Thoracic aorta (tissue), 2 donors: ENCODE data around the gene SLC5A4. TPM values are rescaled to one million over a fixed set of nuclear protein-coding genes. Genes with fewer than 3 reads are reported as not detected.

ENCODE experiments used
- ATAC-seq: fragments of 150-250 bp; one replicate; pipeline ENCODE4 v1.8.0; 2017; ENCODE audit warnings: low read depth; ENCODE audit not compliant: insufficient number of reproducible peaks, low FRiP score
- DNase-seq: peaks from one replicate; pipeline ENCODE4 v3.0.0-alpha.2; 2020; ENCODE audit warnings: low spot score
- H3K27ac ChIP-seq, 2 donors: fragments of 200-600 bp; sonication (generic); 1 replicate in 1 of 2; 2 replicates in 1 of 2; pipeline ENCODE4 v1.5.1; 2016; ENCODE audit warnings: mild to moderate bottlenecking in 2 of 2, moderate library complexity in 2 of 2
- H3K27me3 ChIP-seq: fragments of 200-600 bp; sonication (generic); replicated peaks from 2 replicates; pipeline ENCODE4 v1.6.0; 2016; ENCODE audit warnings: mild to moderate bottlenecking; ENCODE audit not compliant: insufficient read depth
- H3K36me3 ChIP-seq: fragments of 200-600 bp; sonication (generic); one replicate; pipeline ENCODE4 v1.5.1; 2016
- H3K4me1 ChIP-seq, 2 donors: fragments of 200-600 bp; sonication (generic); 1 replicate in 1 of 2; 2 replicates in 1 of 2; pipeline versions ENCODE4 v1.5.1 to v1.6.0; 2016; ENCODE audit warnings: low read depth in 2 of 2, mild to moderate bottlenecking in 1 of 2; ENCODE audit not compliant: control insufficient read depth in 1 of 2
- H3K4me3 ChIP-seq: fragments of 200-600 bp; sonication (generic); 2 replicates; pipeline ENCODE4 v1.5.1; 2016; ENCODE audit warnings: mild to moderate bottlenecking
- H3K9me3 ChIP-seq: fragments of 200-600 bp; sonication (generic); 2 replicates; pipeline ENCODE4 v1.5.1; 2016
- CTCF ChIP-seq: fragments of 200-600 bp; sonication (generic); IDR thresholded peaks from one replicate; pipeline ENCODE4 v1.5.1; 2019; ENCODE audit warnings: antibody characterized with exemption
- total RNA-seq, 2 donors: library from RNA; depleted of rRNA; stranded (reverse); fragments of >200 nt; gene quantifications; one replicate each; pipeline versions ENCODE4 v1.1.0 to v1.2.3, GENCODE V29; 2016

The SLC5A4 gene
- total RNA-seq, 2 donors from 2014 or later = 0.49 to 1.2 TPM

- ATAC-seq = no peak
These were observed 50.1 kb downstream of the SLC5A4 start, which contains the start of gene RFPL2 for GRCh38 chr22:32204856-32205722. Gene RFPL2 (minus strand): TSS chr22:32205073. CDS start chr22:32202451, 2,622 bp downstream.

GRCh38 chr22:32204040-32204855 is 50.9 kb downstream of the SLC5A4 start:
- Histone ChIP-seq H3K27me3 (no peaks in the 10 kb centered on the region), H3K4me1 (no peaks in the 10 kb centered on the region), H3K9me3 (no peaks in the 10 kb centered on the region), H3K36me3 (no peaks in the 10 kb centered on the region), H3K4me3 (no peak overlapping the region), H3K27ac (no peak overlapping the region)
- ATAC-seq (no peak), DNase-seq (no peak)
- TF ChIP-seq CTCF = no peak

More at GRCh38 chr22:32204856-32205722, 50.1 kb downstream of the SLC5A4 start, which contains the start of gene RFPL2:
- H3K9me3 ChIP-seq = no peaks in the 10 kb centered on the region
- DNase-seq = no peak
- no peaks in the 10 kb centered on the region for H3K36me3 ChIP-seq
- H3K27me3 ChIP-seq = no peaks in the 10 kb centered on the region
- TF ChIP-seq CTCF = no peak
- H3K4me1 ChIP-seq = no peaks in the 10 kb centered on the region
- no peak within 1 kb of the TSS for H3K27ac ChIP-seq
- no peak within 1 kb of the TSS for H3K4me3 ChIP-seq

GRCh38 chr22:32203181-32204039 is 51.7 kb downstream of the SLC5A4 start:
- no peak overlapping the region for H3K27ac ChIP-seq
- TF ChIP-seq CTCF = no peak
- H3K27me3 ChIP-seq = no peaks in the 10 kb centered on the region
- no peaks in the 10 kb centered on the region for H3K9me3 ChIP-seq
- DNase-seq = no peak
- H3K4me1 ChIP-seq = no peaks in the 10 kb centered on the region
- H3K36me3 ChIP-seq = no peaks in the 10 kb centered on the region
- peak overlapping the region; percentile 47 for H3K4me3 ChIP-seq
- ATAC-seq = no peak

- DNase-seq (no peak), ATAC-seq (no peak)
- peak; percentile 29 for TF ChIP-seq CTCF
- Histone ChIP-seq H3K27ac (no peak overlapping the region), H3K27me3 (no peaks in the 10 kb centered on the region), H3K4me3 (peak overlapping the region; percentile 47), H3K36me3 (no peaks in the 10 kb centered on the region), H3K9me3 (no peaks in the 10 kb centered on the region), H3K4me1 (no peaks in the 10 kb centered on the region)
These were observed 52.5 kb downstream of the SLC5A4 start for GRCh38 chr22:32202539-32203180.
